Endothelial cell (in vitro differentiated cells): ENCODE results near the gene RPS19BP1. TPM values are rescaled to one million over a fixed set of nuclear protein-coding genes. Genes with fewer than 3 reads are reported as not detected.

Source experiments
- DNase-seq: peaks from one replicate; pipeline ENCODE4 v3.0.0; 2021; ENCODE audit warnings: low spot score
- H3K27ac Mint-ChIP-seq: one replicate; pipeline ENCODE4 v1.8.0; 2021; ENCODE audit warnings: mixed read lengths, inconsistent platforms; ENCODE audit not compliant: unreplicated experiment
- H3K27me3 Mint-ChIP-seq: one replicate; pipeline ENCODE4 v1.8.0; 2021; ENCODE audit warnings: mild to moderate bottlenecking, moderate library complexity, mixed read lengths, inconsistent platforms; ENCODE audit not compliant: unreplicated experiment
- H3K36me3 Mint-ChIP-seq: one replicate; pipeline ENCODE4 v1.8.0; 2021; ENCODE audit warnings: mild to moderate bottlenecking, low read depth, mixed read lengths, inconsistent platforms; ENCODE audit not compliant: unreplicated experiment
- H3K4me1 Mint-ChIP-seq: one replicate; pipeline ENCODE4 v1.8.0; 2021; ENCODE audit warnings: mild to moderate bottlenecking, mixed read lengths, inconsistent platforms; ENCODE audit not compliant: unreplicated experiment
- H3K4me3 Mint-ChIP-seq: one replicate; pipeline ENCODE4 v1.8.0; 2021; ENCODE audit warnings: mild to moderate bottlenecking, mixed read lengths, inconsistent platforms; ENCODE audit not compliant: unreplicated experiment
- H3K9me3 Mint-ChIP-seq: one replicate; pipeline ENCODE4 v1.8.0; 2021; ENCODE audit warnings: mixed read lengths, inconsistent platforms; ENCODE audit not compliant: unreplicated experiment
- CTCF ChIP-seq: fragments of 200-600 bp; sonication (generic); IDR thresholded peaks from one replicate; pipeline ENCODE4 v1.5.0; 2021; ENCODE audit warnings: antibody characterized with exemption; ENCODE audit not compliant: unreplicated experiment
- total RNA-seq: library from RNA; stranded (reverse); fragmentation: NEBNext Ultra II Directional; extraction: Animal tissue kit (Norgen Biotek cat#: 25700); gene quantifications from one replicate; pipeline ENCODE4 v1.2.1, GENCODE V29; 2021; ENCODE audit not compliant: unreplicated experiment

The RPS19BP1 gene
- total RNA-seq, 1 donor from 2014 or later: 57.7 TPM

- H3K27me3 Mint-ChIP-seq: peaks cover 3% of the 10 kb centered on the region
- H3K4me1 Mint-ChIP-seq: peaks cover 21% of the 10 kb centered on the region
- TF ChIP-seq CTCF: no peak
- no peaks in the 10 kb centered on the region for H3K9me3 Mint-ChIP-seq
- H3K27ac Mint-ChIP-seq: no peak overlapping the region
- no peak for DNase-seq
- peaks cover 6% of the 10 kb centered on the region for H3K36me3 Mint-ChIP-seq
- H3K4me3 Mint-ChIP-seq: no peak overlapping the region
Measured at GRCh38 chr22:39535831-39536449, 3.4 kb upstream of the RPS19BP1 start.

- Mint-ChIP-seq H3K36me3 (peaks cover 8% of the 10 kb centered on the region), H3K9me3 (no peaks in the 10 kb centered on the region), H3K4me3 (no peak overlapping the region), H3K27ac (no peak overlapping the region), H3K4me1 (peaks cover 26% of the 10 kb centered on the region), H3K27me3 (peaks cover 3% of the 10 kb centered on the region)
- TF ChIP-seq CTCF: no peak
- DNase-seq: no peak
Measured at GRCh38 chr22:39535357-39535725, 2.8 kb upstream of the RPS19BP1 start.

GRCh38 chr22:39534591-39535356 lies 2.2 kb upstream of the RPS19BP1 start:
- Mint-ChIP-seq H3K27ac (peak overlapping the region; percentile 64), H3K9me3 (no peaks in the 10 kb centered on the region), H3K4me1 (peaks cover 30% of the 10 kb centered on the region), H3K27me3 (peaks cover 3% of the 10 kb centered on the region), H3K4me3 (peak overlapping the region; percentile 59), H3K36me3 (peaks cover 13% of the 10 kb centered on the region)
- peak; percentile 99 for TF ChIP-seq CTCF
- DNase-seq: peak; percentile 94

GRCh38 chr22:39534092-39534506 lies 1.6 kb upstream of the RPS19BP1 start:
- Mint-ChIP-seq H3K27ac (no peak overlapping the region), H3K36me3 (peaks cover 14% of the 10 kb centered on the region), H3K4me1 (peaks cover 31% of the 10 kb centered on the region), H3K27me3 (peaks cover 3% of the 10 kb centered on the region), H3K9me3 (no peaks in the 10 kb centered on the region), H3K4me3 (peak overlapping the region; percentile 59)
- DNase-seq: no peak
- TF ChIP-seq CTCF: no peak
